Loucy (cell line): ENCODE data around the gene TTLL7.

Experiments used
- H2AFZ ChIP-seq: fragments of 200-600 bp; sonication (generic); 2 replicates; pipeline ENCODE4 v1.6.0; 2016; ENCODE audit warnings: antibody characterized with exemption, mild to moderate bottlenecking, low read length, moderate library complexity
- H3F3A ChIP-seq: fragments of 200-600 bp; 2 replicates; pipeline ENCODE4 v1.6.0; 2016; ENCODE audit warnings: antibody characterized with exemption, low read depth, mild to moderate bottlenecking
- H3K27me3 ChIP-seq: fragments of 200-600 bp; sonication (generic); 2 replicates; pipeline ENCODE4 v1.6.1; 2014; ENCODE audit warnings: low read length, mild to moderate bottlenecking; ENCODE audit not compliant: insufficient read depth, poor library complexity, severe bottlenecking
- H3K36me3 ChIP-seq: fragments of 200-600 bp; sonication (generic); 2 replicates; pipeline ENCODE4 v1.6.1; 2016; ENCODE audit warnings: low read length; ENCODE audit not compliant: insufficient read depth
- H3K4me1 ChIP-seq: fragments of 200-600 bp; sonication (generic); 2 replicates; pipeline ENCODE4 v1.5.1; 2014; ENCODE audit warnings: low read length, mild to moderate bottlenecking; ENCODE audit not compliant: insufficient read depth, poor library complexity, severe bottlenecking
- H3K4me2 ChIP-seq: fragments of 200-600 bp; sonication (generic); 2 replicates; pipeline ENCODE4 v1.6.0; 2014; ENCODE audit warnings: antibody characterized with exemption, low read length, low read depth, mild to moderate bottlenecking; ENCODE audit not compliant: poor library complexity, severe bottlenecking
- H3K4me3 ChIP-seq: fragments of 200-600 bp; sonication (generic); 2 replicates; pipeline ENCODE4 v1.5.1; 2014; ENCODE audit warnings: low read length, mild to moderate bottlenecking, mixed read lengths; ENCODE audit not compliant: poor library complexity, severe bottlenecking
- H3K79me2 ChIP-seq: fragments of 200-600 bp; sonication (generic); 2 replicates; pipeline ENCODE4 v1.6.1; 2014; ENCODE audit warnings: low read length; ENCODE audit not compliant: insufficient read depth
- H3K9ac ChIP-seq: fragments of 200-600 bp; sonication (generic); 2 replicates; pipeline ENCODE4 v1.6.0; 2014; ENCODE audit warnings: mild to moderate bottlenecking, low read depth, low read length, moderate library complexity; ENCODE audit not compliant: poor library complexity, severe bottlenecking
- H3K9me2 ChIP-seq: fragments of 200-600 bp; sonication (generic); replicated peaks from 2 replicates; pipeline ENCODE4 v1.6.1; 2016; ENCODE audit warnings: low read depth, low read length, mixed read lengths
- H3K9me3 ChIP-seq: fragments of 200-600 bp; sonication (generic); 2 replicates; pipeline ENCODE4 v1.6.1; 2014; ENCODE audit warnings: mild to moderate bottlenecking, antibody characterized with exemption, low read length, low read depth; ENCODE audit not compliant: insufficient read depth
- H4K20me1 ChIP-seq: fragments of 200-600 bp; sonication (generic); 2 replicates; pipeline ENCODE4 v1.6.0; 2014; ENCODE audit warnings: antibody characterized with exemption, low read length, mild to moderate bottlenecking; ENCODE audit not compliant: insufficient read depth, poor library complexity, severe bottlenecking
- CTCF ChIP-seq: fragments of 200-600 bp; sonication (generic); conservative IDR thresholded peaks from 2 replicates; pipeline ENCODE4 v1.5.1; 2014; ENCODE audit warnings: mild to moderate bottlenecking, antibody characterized with exemption, low read length
- EZH2phosphoT487 ChIP-seq: fragments of 200-600 bp; IDR thresholded peaks from 2 replicates; pipeline ENCODE4 v1.6.1; 2018; ENCODE audit warnings: antibody characterized with exemption, mild to moderate bottlenecking, moderate library complexity, borderline replicate concordance

TTLL7 gene

DNA sequence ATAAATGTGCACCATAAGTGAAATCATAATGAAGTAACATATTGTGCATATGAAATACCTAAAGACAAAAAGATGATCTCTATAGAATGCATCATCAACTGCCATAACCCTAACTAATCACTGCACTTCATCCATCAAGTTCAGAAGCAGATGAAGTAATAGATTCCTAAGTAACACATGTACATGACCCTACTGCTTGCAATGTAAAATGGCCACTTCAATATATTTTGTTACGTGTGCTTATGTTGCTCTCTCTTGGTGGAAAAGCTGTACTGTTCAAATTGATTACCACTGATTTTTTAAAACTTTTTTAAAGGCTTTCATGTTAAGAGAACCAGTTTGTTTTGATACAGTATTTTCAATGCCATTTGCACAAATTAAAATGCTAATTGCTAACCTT is 141.8 kb downstream of the TTLL7 start:
- no peak overlapping the region for H3K4me2 ChIP-seq
- no peaks in the 10 kb centered on the region for H3K79me2 ChIP-seq
- peak; percentile 42 for TF ChIP-seq CTCF
- TF ChIP-seq EZH2phosphoT487 = no peak
- no peak overlapping the region for H2AFZ ChIP-seq
- H3K4me1 ChIP-seq = no peaks in the 10 kb centered on the region
- H3K4me3 ChIP-seq = no peak overlapping the region
- H3K9me3 ChIP-seq = no peaks in the 10 kb centered on the region
- no peaks in the 10 kb centered on the region for H4K20me1 ChIP-seq
- no peaks in the 10 kb centered on the region for H3K36me3 ChIP-seq
- H3K9me2 ChIP-seq = no peaks in the 10 kb centered on the region
- H3F3A ChIP-seq = no peaks in the 10 kb centered on the region
- H3K9ac ChIP-seq = no peak overlapping the region
- no peaks in the 10 kb centered on the region for H3K27me3 ChIP-seq

DNA sequence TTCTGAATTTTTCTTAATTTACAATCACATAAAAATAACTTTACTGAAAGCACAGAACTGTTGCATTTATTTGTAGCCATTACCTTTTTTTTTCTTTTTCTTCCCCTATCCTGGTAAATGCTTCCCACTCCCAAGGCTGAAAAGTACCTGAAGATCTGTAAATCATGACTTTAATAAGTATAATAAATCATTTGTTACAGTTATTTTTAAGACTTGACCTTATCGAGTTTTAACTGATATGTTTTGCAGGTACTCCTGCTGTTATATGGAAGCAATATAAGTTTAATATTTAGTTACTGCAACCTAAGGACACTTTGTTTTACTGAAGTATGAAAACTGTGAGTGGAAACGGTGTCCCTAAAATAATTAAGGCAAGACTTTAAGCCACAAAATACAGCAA is 142.6 kb downstream of the TTLL7 start:
- Histone ChIP-seq H3K9me2 (no peaks in the 10 kb centered on the region), H3K4me1 (no peaks in the 10 kb centered on the region), H3K9me3 (no peaks in the 10 kb centered on the region), H4K20me1 (no peaks in the 10 kb centered on the region), H3K4me3 (no peak overlapping the region), H3K36me3 (no peaks in the 10 kb centered on the region), H3K79me2 (no peaks in the 10 kb centered on the region), H2AFZ (no peak overlapping the region), H3K27me3 (no peaks in the 10 kb centered on the region), H3K9ac (no peak overlapping the region), H3F3A (no peaks in the 10 kb centered on the region), H3K4me2 (no peak overlapping the region)
- no peak for TF ChIP-seq CTCF
- TF ChIP-seq EZH2phosphoT487 = no peak

DNA sequence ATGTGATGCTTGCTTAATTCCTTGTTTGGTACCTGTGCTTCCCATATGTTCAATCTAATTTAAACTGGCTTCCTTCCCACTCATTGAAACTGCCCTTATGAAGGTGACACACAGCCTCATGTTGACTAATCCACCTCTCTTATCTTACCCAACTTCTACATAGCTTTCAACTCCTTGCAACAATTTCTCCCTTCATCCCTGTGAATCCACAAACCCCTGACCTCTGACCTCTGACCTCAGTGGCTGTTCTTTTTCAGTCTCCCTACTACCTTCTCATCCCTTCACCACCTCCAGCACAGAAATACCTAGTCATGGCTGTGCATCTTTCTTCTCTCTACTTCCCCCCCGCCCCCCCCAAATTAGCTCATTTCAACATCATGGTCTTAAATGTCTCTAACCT is 144.5 kb downstream of the TTLL7 start:
- Histone ChIP-seq H3K36me3 (no peaks in the 10 kb centered on the region), H3K79me2 (no peaks in the 10 kb centered on the region), H3K4me3 (no peak overlapping the region), H3K4me1 (no peaks in the 10 kb centered on the region), H4K20me1 (no peaks in the 10 kb centered on the region), H3F3A (no peaks in the 10 kb centered on the region), H2AFZ (no peak overlapping the region), H3K9me2 (no peaks in the 10 kb centered on the region), H3K4me2 (no peak overlapping the region), H3K9me3 (no peaks in the 10 kb centered on the region), H3K27me3 (no peaks in the 10 kb centered on the region), H3K9ac (no peak overlapping the region)
- no peak for TF ChIP-seq EZH2phosphoT487
- TF ChIP-seq CTCF = no peak
